Transverse colon (tissue), 4 donors: ENCODE data around the gene AGFG1. TPM values are rescaled to one million over a fixed set of nuclear protein-coding genes. Genes with fewer than 3 reads are reported as not detected.

Source experiments
- DNase-seq: peaks from one replicate; pipeline ENCODE4 v3.0.0-alpha.2; 2019
- H3K27ac ChIP-seq, 4 donors: fragments of 200-600 bp; sonication (generic); 2 replicates each; pipeline ENCODE4 v1.5.1; 2016 to 2018; ENCODE audit warnings: inconsistent platforms in 4 of 4
- H3K27me3 ChIP-seq: fragments of 200-600 bp; sonication (generic); 2 replicates; pipeline ENCODE4 v1.5.1; 2017; ENCODE audit warnings: inconsistent platforms
- H3K36me3 ChIP-seq, 4 donors: fragments of 200-600 bp; sonication (generic); 2 replicates each; pipeline ENCODE4 v1.5.1; 2017 to 2019; ENCODE audit warnings: inconsistent platforms in 4 of 4
- H3K4me1 ChIP-seq, 4 donors: fragments of 200-600 bp; sonication (generic); 2 replicates each; pipeline ENCODE4 v1.5.1; 2017 to 2020; ENCODE audit warnings: inconsistent platforms in 4 of 4
- H3K4me3 ChIP-seq, 4 donors: fragments of 200-600 bp; sonication (generic); 1 replicate in 1 of 4; 2 replicates in 3 of 4; pipeline versions ENCODE4 v1.5.1 to v1.6.1; 2017 to 2019; ENCODE audit warnings: inconsistent platforms in 4 of 4
- H3K9me3 ChIP-seq, 2 donors: fragments of 200-600 bp; sonication (generic); 2 replicates each; pipeline ENCODE4 v1.5.1; 2017 to 2019; ENCODE audit warnings: inconsistent platforms in 2 of 2
- EP300 ChIP-seq: sonication (generic); formaldehyde crosslinking; IDR thresholded peaks from one replicate; pipeline ENCODE4 v1.6.1; 2017; ENCODE audit warnings: antibody characterized with exemption, low read depth
- POLR2A ChIP-seq: fragments of 450-650 bp; IDR thresholded peaks from one replicate; pipeline ENCODE4 v1.6.1; 2016; ENCODE audit warnings: antibody characterized with exemption, mild to moderate bottlenecking, moderate library complexity
- POLR2AphosphoS5 ChIP-seq, 3 donors: sonication (generic); formaldehyde crosslinking; IDR thresholded peaks; one replicate each; pipeline ENCODE4 v1.6.1; 2016; ENCODE audit warnings: antibody characterized with exemption in 3 of 3
- WGBS, 2 donors: methylation state at CpG; one replicate each; pipeline ENCODE4 v1.1.5; 2018; ENCODE audit warnings: low coverage in 1 of 2; 5-methylcytosine and 5-hydroxymethylcytosine counted together
- in situ Hi-C, 4 donors: fragments of 200-750 bp; cut with MboI; loops; one replicate each; pipeline versions ENCODE4 v1.15.0 to v1.15.1; 2017; ENCODE audit warnings: low sequenced_read_pairs in 3 of 4, low pct_ligation_motif_present in 1 of 4, low pct_unique_long_range_greater_than_20kb in 1 of 4
- intact Hi-C: fragments of 100-400 bp; cut with DNase I; formaldehyde crosslinking; loops from one replicate; pipeline ENCODE4 v1.15.1; 2023; ENCODE audit warnings: low total_unique reads
- total RNA-seq, 4 donors: library from RNA; depleted of rRNA; stranded (reverse); fragments of >200 nt; gene quantifications; one replicate each; pipeline ENCODE4 v1.1.0, GENCODE V29; 2016
- TF ChIP-seq, protein P1 (sequence below), 5 experiments: fragments of 200-600 bp in 3 of 5; fragments of 450-650 bp in 2 of 5; sonication (generic) in 3 of 5; IDR thresholded peaks; 1 replicate in 2 of 5; 2 replicates in 3 of 5; pipeline ENCODE4 v1.5.1; 2016 to 2017; ENCODE audit warnings: antibody characterized with exemption in 5 of 5, inconsistent platforms in 3 of 5, mild to moderate bottlenecking in 2 of 5, moderate library complexity in 1 of 5

Gene AGFG1, protein sequence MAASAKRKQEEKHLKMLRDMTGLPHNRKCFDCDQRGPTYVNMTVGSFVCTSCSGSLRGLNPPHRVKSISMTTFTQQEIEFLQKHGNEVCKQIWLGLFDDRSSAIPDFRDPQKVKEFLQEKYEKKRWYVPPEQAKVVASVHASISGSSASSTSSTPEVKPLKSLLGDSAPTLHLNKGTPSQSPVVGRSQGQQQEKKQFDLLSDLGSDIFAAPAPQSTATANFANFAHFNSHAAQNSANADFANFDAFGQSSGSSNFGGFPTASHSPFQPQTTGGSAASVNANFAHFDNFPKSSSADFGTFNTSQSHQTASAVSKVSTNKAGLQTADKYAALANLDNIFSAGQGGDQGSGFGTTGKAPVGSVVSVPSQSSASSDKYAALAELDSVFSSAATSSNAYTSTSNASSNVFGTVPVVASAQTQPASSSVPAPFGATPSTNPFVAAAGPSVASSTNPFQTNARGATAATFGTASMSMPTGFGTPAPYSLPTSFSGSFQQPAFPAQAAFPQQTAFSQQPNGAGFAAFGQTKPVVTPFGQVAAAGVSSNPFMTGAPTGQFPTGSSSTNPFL
- 10 to 100 TPM; 15.5 to 76.3 (median 32.9) TPM for total RNA-seq

GRCh38 chr2:227471924-227472264 is at the start of gene AGFG1:
Gene AGFG1, plus strand, starts transcription at chr2:227472156. Its CDS starts 266 bp downstream, at chr2:227472422.
- Histone ChIP-seq H3K9me3 (no peaks in the 10 kb centered on the region), H3K36me3 (no peaks in the 10 kb centered on the region), H3K27ac (peak within 1 kb of the TSS; percentile 87 to 94 (median 92)), H3K27me3 (no peaks in the 10 kb centered on the region), H3K4me1 (peaks cover 14 to 31% (median 19%) of the 10 kb centered on the region in 4 donors), H3K4me3 (peak within 1 kb of the TSS; percentile 62 to 95 (median 86))
- intact Hi-C loops (loop anchor here (5.0 kb wide), 1 partner anchor 185 kb away; no protein-coding TSS in a partner anchor), in situ Hi-C loops (no loop called here)
- TF ChIP-seq POLR2AphosphoS5 (IDR thresholded peaks at IDR 0.05) (peak; percentile 72 to 83 (median 83)), EP300 (no peak), POLR2A (peak; percentile 59)
- TF ChIP-seq, protein P1, sequence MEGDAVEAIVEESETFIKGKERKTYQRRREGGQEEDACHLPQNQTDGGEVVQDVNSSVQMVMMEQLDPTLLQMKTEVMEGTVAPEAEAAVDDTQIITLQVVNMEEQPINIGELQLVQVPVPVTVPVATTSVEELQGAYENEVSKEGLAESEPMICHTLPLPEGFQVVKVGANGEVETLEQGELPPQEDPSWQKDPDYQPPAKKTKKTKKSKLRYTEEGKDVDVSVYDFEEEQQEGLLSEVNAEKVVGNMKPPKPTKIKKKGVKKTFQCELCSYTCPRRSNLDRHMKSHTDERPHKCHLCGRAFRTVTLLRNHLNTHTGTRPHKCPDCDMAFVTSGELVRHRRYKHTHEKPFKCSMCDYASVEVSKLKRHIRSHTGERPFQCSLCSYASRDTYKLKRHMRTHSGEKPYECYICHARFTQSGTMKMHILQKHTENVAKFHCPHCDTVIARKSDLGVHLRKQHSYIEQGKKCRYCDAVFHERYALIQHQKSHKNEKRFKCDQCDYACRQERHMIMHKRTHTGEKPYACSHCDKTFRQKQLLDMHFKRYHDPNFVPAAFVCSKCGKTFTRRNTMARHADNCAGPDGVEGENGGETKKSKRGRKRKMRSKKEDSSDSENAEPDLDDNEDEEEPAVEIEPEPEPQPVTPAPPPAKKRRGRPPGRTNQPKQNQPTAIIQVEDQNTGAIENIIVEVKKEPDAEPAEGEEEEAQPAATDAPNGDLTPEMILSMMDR (IDR thresholded peaks at IDR 0.05), result peak; percentile 96 to 100 (median 99)
- DNase-seq, result peak; percentile 88
- WGBS, 2 donors, result 0 to 10% methylated on average over 2 to 27 of the region's 28 CpGs

DNA sequence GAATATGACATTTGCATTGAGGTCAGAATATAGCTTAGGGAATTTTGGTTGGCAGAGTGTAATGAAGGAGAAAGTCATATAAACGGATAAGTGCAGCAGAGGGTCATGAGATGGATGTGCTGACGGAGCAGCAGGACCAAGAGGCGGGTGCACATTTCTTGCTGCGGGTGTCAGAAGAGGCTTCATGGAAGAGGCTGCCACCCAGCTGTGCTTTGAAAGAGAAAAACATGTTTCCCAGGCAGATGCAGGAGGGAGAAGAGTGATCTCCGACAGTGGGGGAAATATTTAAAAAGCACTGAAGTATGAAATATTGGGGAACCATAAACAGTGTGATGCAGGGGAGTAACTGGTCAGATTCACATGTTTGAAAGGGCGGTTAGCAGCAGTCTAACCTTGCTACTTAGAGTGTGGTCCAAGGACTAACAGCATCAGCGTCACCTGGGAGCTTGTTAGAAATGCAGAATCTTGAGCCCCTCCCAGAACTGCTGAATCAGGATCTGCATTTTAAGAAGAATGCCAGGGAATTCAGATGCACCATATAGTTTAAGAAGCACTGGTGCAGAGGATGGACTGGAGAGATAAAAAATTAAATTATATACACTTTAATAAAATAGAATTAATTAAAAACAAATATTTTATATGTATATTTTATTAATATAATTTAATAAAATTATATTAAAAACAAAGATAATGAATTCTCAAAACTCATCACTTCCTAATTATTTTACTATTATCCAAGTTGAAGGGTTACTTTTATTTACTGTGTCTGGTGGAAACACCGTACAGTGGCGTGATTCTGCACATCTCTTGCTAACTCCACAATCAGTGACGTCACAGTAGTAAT is 48.1 kb upstream of the AGFG1 start:
- no peaks in the 10 kb centered on the region for H3K4me1 ChIP-seq
- H3K36me3 ChIP-seq, result no peaks in the 10 kb centered on the region
- no peak for DNase-seq
- TF ChIP-seq POLR2A (no peak), POLR2AphosphoS5 (IDR thresholded peaks at IDR 0.05) (no peak), EP300 (no peak)
- TF ChIP-seq, protein P1 (IDR thresholded peaks at IDR 0.05), result no peak
- intact Hi-C loops, result no loop called here
- no peak overlapping the region for H3K27ac ChIP-seq
- no peaks in the 10 kb centered on the region for H3K9me3 ChIP-seq
- in situ Hi-C loops, result loop anchor here in 1 of 4 donors (25.0 kb wide), 1 partner anchor 338 kb away; no protein-coding TSS in a partner anchor
- H3K27me3 ChIP-seq, result no peaks in the 10 kb centered on the region
- H3K4me3 ChIP-seq, result no peak overlapping the region
- WGBS, 2 donors, result 77 to 78% methylated on average over 10 of the region's 10 CpGs

DNA sequence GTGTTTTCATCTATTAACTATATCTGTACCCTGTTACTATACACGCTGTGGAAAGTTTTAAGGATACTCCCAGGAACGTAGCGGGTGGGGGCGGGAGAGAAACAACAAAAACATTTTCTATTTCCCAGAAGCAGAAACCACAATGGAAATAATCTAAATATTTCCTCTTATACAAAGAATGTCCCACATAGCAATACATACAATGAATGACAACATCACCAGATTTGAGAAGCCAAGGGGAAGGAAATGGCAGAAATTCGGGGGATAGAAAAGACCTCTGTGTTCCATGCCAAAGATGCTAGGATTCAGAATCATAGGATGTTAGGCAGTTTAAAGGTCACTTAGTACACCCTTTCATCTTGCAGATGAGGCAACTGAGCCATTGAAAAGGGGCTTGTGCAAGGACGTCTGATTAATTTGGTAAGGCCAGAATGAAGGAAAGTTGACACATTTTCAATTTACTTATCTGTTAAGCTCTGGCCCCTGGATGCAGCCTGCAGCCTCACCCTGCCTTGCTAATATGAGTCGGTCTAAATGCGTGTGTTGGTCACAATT is 43.1 kb upstream of the AGFG1 start:
- no peak for TF ChIP-seq EP300
- TF ChIP-seq, protein P1 (IDR thresholded peaks at IDR 0.05), result no peak
- Histone ChIP-seq H3K27me3 (no peaks in the 10 kb centered on the region), H3K9me3 (peaks cover 7 to 11% of the 10 kb centered on the region in 2 donors), H3K36me3 (no peaks in the 10 kb centered on the region), H3K4me1 (no peaks in the 10 kb centered on the region), H3K27ac (no peak overlapping the region), H3K4me3 (no peak overlapping the region)
- intact Hi-C loops, result no loop called here
- 85 to 86% methylated on average over 8 of the region's 8 CpGs for WGBS, 2 donors
- in situ Hi-C loops, result no loop called here
- DNase-seq, result no peak

DNA sequence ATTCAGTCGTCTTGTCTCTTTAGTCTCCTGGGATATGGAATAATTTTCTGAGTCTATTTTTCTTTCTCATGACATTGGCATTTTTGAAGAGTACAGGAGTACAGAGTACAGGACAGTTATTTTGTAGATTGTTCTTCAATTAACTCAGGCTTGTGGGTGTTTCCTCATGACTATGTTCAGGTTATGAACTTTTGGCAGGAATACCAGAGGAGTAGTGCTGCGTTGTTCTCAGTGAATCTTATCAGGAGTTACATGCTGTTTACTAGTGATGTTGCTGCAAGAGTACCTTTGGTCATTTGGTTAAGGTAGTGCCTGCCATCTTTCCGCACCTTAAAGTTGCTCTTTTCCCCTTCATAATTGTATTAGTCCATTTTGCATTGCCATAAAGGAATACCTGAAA is 41.3 kb upstream of the AGFG1 start:
- intact Hi-C loops (no loop called here), in situ Hi-C loops (no loop called here)
- H3K4me1 ChIP-seq, result no peaks in the 10 kb centered on the region
- no peaks in the 10 kb centered on the region for H3K27me3 ChIP-seq
- DNase-seq, result no peak
- no peak overlapping the region for H3K27ac ChIP-seq
- WGBS, 2 donors, result 59 to 75% methylated on average over 3 of the region's 3 CpGs
- TF ChIP-seq EP300, result no peak
- TF ChIP-seq, protein P1 (IDR thresholded peaks at IDR 0.05), result no peak
- TF ChIP-seq POLR2A, result no peak
- TF ChIP-seq POLR2AphosphoS5 (IDR thresholded peaks at IDR 0.05), result no peak
- H3K9me3 ChIP-seq, result peaks cover 7 to 13% of the 10 kb centered on the region in 2 donors
- no peaks in the 10 kb centered on the region for H3K36me3 ChIP-seq
- no peak overlapping the region for H3K4me3 ChIP-seq
